Rectal smooth muscle tissue (tissue), 1 donor: ENCODE data around the gene SPRR2A.
"Not testable (repeated sequence)": the region's sequence is repeated elsewhere in the genome, so short reads cannot be mapped to it uniquely, and the experiment has no call there.

Source experiments
- H3K27ac ChIP-seq: one replicate; pipeline ENCODE4 v1.7.0; 2013; ENCODE audit warnings: low read depth, low read length, inconsistent platforms
- H3K27me3 ChIP-seq: one replicate; pipeline ENCODE4 v1.7.0; 2013; ENCODE audit warnings: low read length; ENCODE audit not compliant: control insufficient read depth, insufficient read depth
- H3K36me3 ChIP-seq: one replicate; pipeline ENCODE4 v1.7.0; 2013; ENCODE audit warnings: low read length; ENCODE audit not compliant: control insufficient read depth, insufficient read depth
- H3K4me1 ChIP-seq: one replicate; pipeline ENCODE4 v1.7.0; 2013; ENCODE audit warnings: low read length; ENCODE audit not compliant: control insufficient read depth, insufficient read depth
- H3K4me3 ChIP-seq: one replicate; pipeline ENCODE4 v1.7.0; 2013; ENCODE audit warnings: low read length
- H3K9ac ChIP-seq: one replicate; pipeline ENCODE4 v1.7.0; 2013; ENCODE audit warnings: low read length

Gene SPRR2A

GRCh38 chr1:153011235-153011758 is 46.0 kb downstream of the SPRR2A start:
- H3K27me3 ChIP-seq, H3K9ac ChIP-seq, H3K4me1 ChIP-seq, H3K36me3 ChIP-seq, H3K27ac ChIP-seq, H3K4me3 ChIP-seq: not testable (repeated sequence)
